ENCODE measurements around the gene DHX36.

Gene DHX36

GRCh38 chr3:154223519-154223918 is 100.8 kb downstream of the DHX36 start:
- Histone ChIP-seq H3K36me3 (no peaks in the 10 kb centered on the region), H3K4me3 (no peak overlapping the region), H3K9ac (no peak overlapping the region), H3K27me3 (no peaks in the 10 kb centered on the region), H3K27ac (no peak overlapping the region), H3K9me3 (replicated peaks in 1 of 11) (no peaks in the 10 kb centered on the region), H3K4me2 (peak overlapping the region in 5 of 11 experiments; percentile 8 to 79 (median 72); a peak in 8 of 22 replicates), H3K4me1 (peaks cover 10 to 35% (median 21%) of the 10 kb centered on the region in 10 experiments), H4K20me1 (no peaks in the 10 kb centered on the region)
- no peak for TF ChIP-seq Cebpa-rat (IDR thresholded peaks at IDR 0.05)
